Measurements from ENCODE around the gene DENND6B.

- TF ChIP-seq POLR2A (IDR thresholded peaks at IDR 0.05) (no peak), CTCF (IDR thresholded peaks at IDR 0.05) (no peak)
Observed at GRCh38 chr22:50363166-50363802, 36.5 kb upstream of the DENND6B start.

Data from body of pancreas (tissue), 4 donors.